ENCODE results near the gene KCNQ1. TPM values are rescaled to one million over a fixed set of nuclear protein-coding genes. Genes with fewer than 3 reads are reported as not detected.

KCNQ1 gene
- total RNA-seq, 2 donors from 2014 or later: 51.4 to 55.8 TPM

- no peak for TF ChIP-seq CTCF (IDR thresholded peaks at IDR 0.05)
- no peaks in the 10 kb centered on the region for H3K9me3 ChIP-seq
- no peak for DNase-seq
- H3K27ac ChIP-seq: no peak overlapping the region
- no peaks in the 10 kb centered on the region for H3K4me1 ChIP-seq
- H3K36me3 ChIP-seq: no peaks in the 10 kb centered on the region
- intact Hi-C loops (cut with DNase I): no loop called here
- H3K9ac ChIP-seq (ENCODE audit: low read depth in 2 of 2, low read length in 2 of 2): no peak overlapping the region
- peaks cover 13% of the 10 kb centered on the region for H3K27me3 ChIP-seq
- H3K4me3 ChIP-seq: no peak overlapping the region
These were observed 413.1 kb downstream of the KCNQ1 start for GRCh38 chr11:2857918-2858317.

GRCh38 chr11:2858995-2859698, 414.3 kb downstream of the KCNQ1 start:
- DNase-seq: no peak
- Histone ChIP-seq H3K27me3 (peaks cover 20% of the 10 kb centered on the region), H3K4me1 (no peaks in the 10 kb centered on the region), H3K9me3 (no peaks in the 10 kb centered on the region), H3K4me3 (no peak overlapping the region), H3K9ac (ENCODE audit: low read depth in 2 of 2, low read length in 2 of 2) (no peak overlapping the region), H3K27ac (no peak overlapping the region), H3K36me3 (no peaks in the 10 kb centered on the region)
- no peak for TF ChIP-seq CTCF (IDR thresholded peaks at IDR 0.05)
- intact Hi-C loops (cut with DNase I): no loop called here

- Histone ChIP-seq H3K9ac (ENCODE audit: low read depth in 2 of 2, low read length in 2 of 2) (no peak overlapping the region), H3K36me3 (no peaks in the 10 kb centered on the region), H3K4me1 (no peaks in the 10 kb centered on the region), H3K4me3 (no peak overlapping the region), H3K27me3 (peaks cover 20% of the 10 kb centered on the region), H3K27ac (no peak overlapping the region), H3K9me3 (no peaks in the 10 kb centered on the region)
- no peak for DNase-seq
- intact Hi-C loops (cut with DNase I): no loop called here
- TF ChIP-seq CTCF (IDR thresholded peaks at IDR 0.05): no peak
These were observed 414.9 kb downstream of the KCNQ1 start for GRCh38 chr11:2859699-2860037.

DNA sequence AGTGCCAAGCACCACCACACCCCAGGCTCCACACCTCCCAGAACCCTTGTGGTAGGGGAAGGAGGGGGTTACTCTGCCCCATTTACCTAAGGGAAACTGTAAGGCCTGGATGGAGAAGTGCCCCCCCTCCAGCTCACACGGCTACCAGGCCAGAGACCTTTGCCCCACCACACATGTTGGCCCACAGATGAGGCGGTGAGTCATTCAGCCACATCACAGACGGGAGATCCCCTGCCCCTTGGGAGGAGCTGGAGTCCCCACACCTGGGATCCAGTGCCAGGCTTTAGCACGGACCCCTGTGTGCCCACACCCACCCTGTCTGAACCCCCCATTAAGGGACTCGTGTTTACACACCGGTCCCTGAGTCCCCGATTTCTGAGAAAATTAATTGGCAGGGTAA, 415.8 kb downstream of the KCNQ1 start:
- no peaks in the 10 kb centered on the region for H3K4me1 ChIP-seq
- DNase-seq: peak; percentile 30
- intact Hi-C loops (cut with DNase I): no loop called here

GRCh38 chr11:2862395-2863275, 417.8 kb downstream of the KCNQ1 start:
- intact Hi-C loops (cut with DNase I): no loop called here
- no peak overlapping the region for H3K27ac ChIP-seq
- H3K9me3 ChIP-seq: no peaks in the 10 kb centered on the region
- H3K27me3 ChIP-seq: peaks cover 20% of the 10 kb centered on the region
- no peak for DNase-seq
- no peaks in the 10 kb centered on the region for H3K36me3 ChIP-seq
- TF ChIP-seq CTCF (IDR thresholded peaks at IDR 0.05): no peak
- no peak overlapping the region for H3K4me3 ChIP-seq
- no peak overlapping the region for H3K9ac ChIP-seq (ENCODE audit: low read depth in 2 of 2, low read length in 2 of 2)
- no peaks in the 10 kb centered on the region for H3K4me1 ChIP-seq

More for the DNA sequence above, 415.8 kb downstream of the KCNQ1 start:
- H3K36me3 ChIP-seq: no peaks in the 10 kb centered on the region
- peaks cover 20% of the 10 kb centered on the region for H3K27me3 ChIP-seq
- no peak overlapping the region for H3K27ac ChIP-seq
- H3K9me3 ChIP-seq: no peaks in the 10 kb centered on the region
- H3K9ac ChIP-seq (ENCODE audit: low read depth in 2 of 2, low read length in 2 of 2): no peak overlapping the region
- no peak for TF ChIP-seq CTCF (IDR thresholded peaks at IDR 0.05)
- no peak overlapping the region for H3K4me3 ChIP-seq
